CD14-positive monocyte (primary cell): Measurements from ENCODE around the gene PPP4R3A. TPM values are rescaled to one million over a fixed set of nuclear protein-coding genes. Genes with fewer than 3 reads are reported as not detected.

ENCODE experiments used
- DNase-seq, 3 donors: peaks; one replicate each; pipeline ENCODE4 v3.0.0-alpha.2; 2011 to 2022
- H2AFZ ChIP-seq: 2 replicates; pipeline ENCODE4 v1.6.0; 2012; ENCODE audit warnings: mild to moderate bottlenecking, low read depth, low read length, inconsistent platforms; ENCODE audit not compliant: insufficient read depth, poor library complexity, severe bottlenecking
- H3K27ac ChIP-seq, 2 donors: 1 replicate in 1 of 2; 2 replicates in 1 of 2; pipeline ENCODE4 v1.5.1; 2012 to 2013; ENCODE audit warnings: low read length in 2 of 2, control low read depth in 1 of 2, inconsistent platforms in 1 of 2, low read depth in 1 of 2, mild to moderate bottlenecking in 1 of 2
- H3K27me3 ChIP-seq, 2 donors: one replicate each; pipeline versions ENCODE4 v1.6.0 to v1.6.1; 2011 to 2013; ENCODE audit warnings: low read length in 2 of 2; ENCODE audit not compliant: control insufficient read depth in 2 of 2, insufficient read depth in 2 of 2
- H3K36me3 ChIP-seq, 2 donors: replicated peaks in 1 of 2; 1 replicate in 1 of 2; 2 replicates in 1 of 2; pipeline versions ENCODE4 v1.5.1 to v1.6.1; 2012 to 2013; ENCODE audit warnings: low read length in 2 of 2, control low read depth in 1 of 2, inconsistent platforms in 1 of 2, mild to moderate bottlenecking in 1 of 2; ENCODE audit not compliant: insufficient read depth in 2 of 2, control insufficient read depth in 1 of 2
- H3K4me1 ChIP-seq, 2 donors: 1 replicate in 1 of 2; 2 replicates in 1 of 2; pipeline versions ENCODE4 v1.5.1 to v1.6.1; 2012 to 2013; ENCODE audit warnings: low read length in 2 of 2, control low read depth in 1 of 2, inconsistent platforms in 1 of 2, mild to moderate bottlenecking in 1 of 2, moderate library complexity in 1 of 2; ENCODE audit not compliant: insufficient read depth in 2 of 2, control insufficient read depth in 1 of 2
- H3K4me2 ChIP-seq: replicated peaks from 2 replicates; pipeline ENCODE3; 2012; ENCODE audit warnings: low read length, moderate library complexity, mild to moderate bottlenecking; ENCODE audit not compliant: poor library complexity, severe bottlenecking; ENCODE audit errors: extremely low read depth
- H3K4me3 ChIP-seq, 3 experiments: fragments of 200-600 bp in 1 of 3; sonication (generic) in 1 of 3; replicated peaks in 1 of 3; 1 replicate in 2 of 3; 2 replicates in 1 of 3; pipeline ENCODE4 v1.5.1; 2011 to 2013; ENCODE audit warnings: low read length in 3 of 3, mild to moderate bottlenecking in 3 of 3, control low read depth in 2 of 3, low read depth in 2 of 3, inconsistent platforms in 1 of 3, moderate library complexity in 1 of 3
- H3K79me2 ChIP-seq: 2 replicates; pipeline ENCODE4 v1.6.0; 2012; ENCODE audit warnings: mild to moderate bottlenecking, control low read depth, inconsistent platforms, low read length, moderate library complexity; ENCODE audit not compliant: insufficient read depth
- H3K9ac ChIP-seq: 2 replicates; pipeline ENCODE4 v1.6.0; 2017; ENCODE audit warnings: low read length, mild to moderate bottlenecking; ENCODE audit not compliant: insufficient read depth, poor library complexity, severe bottlenecking
- H3K9me3 ChIP-seq, 2 donors: replicated peaks in 1 of 2; 1 replicate in 1 of 2; 2 replicates in 1 of 2; pipeline versions ENCODE4 v1.5.1 to v1.6.1; 2012 to 2013; ENCODE audit warnings: low read length in 2 of 2, control low read depth in 1 of 2; ENCODE audit not compliant: control insufficient read depth in 1 of 2, insufficient read depth in 1 of 2
- H4K20me1 ChIP-seq: 2 replicates; pipeline ENCODE4 v1.6.0; 2012; ENCODE audit warnings: mild to moderate bottlenecking, low read length, control low read depth, moderate library complexity; ENCODE audit not compliant: insufficient read depth
- H3K27ac Mint-ChIP-seq, 7 donors: one replicate each; pipeline ENCODE4 v1.8.0; 2020; ENCODE audit warnings: mild to moderate bottlenecking in 7 of 7, mixed read lengths in 7 of 7, moderate library complexity in 6 of 7, inconsistent platforms in 2 of 7
- H3K27me3 Mint-ChIP-seq, 3 donors: one replicate each; pipeline ENCODE4 v1.8.0; 2021 to 2022; ENCODE audit warnings: low read depth in 3 of 3, mild to moderate bottlenecking in 3 of 3, mixed read lengths in 3 of 3, moderate library complexity in 3 of 3, inconsistent platforms in 1 of 3
- H3K36me3 Mint-ChIP-seq, 2 donors: one replicate each; pipeline ENCODE4 v1.8.0; 2020; ENCODE audit warnings: mixed read lengths in 2 of 2, inconsistent platforms in 1 of 2, mild to moderate bottlenecking in 1 of 2
- H3K4me1 Mint-ChIP-seq: one replicate; pipeline ENCODE4 v1.8.0; 2020; ENCODE audit warnings: mild to moderate bottlenecking, mixed read lengths
- H3K4me3 Mint-ChIP-seq, 2 donors: one replicate each; pipeline ENCODE4 v1.8.0; 2020; ENCODE audit warnings: mild to moderate bottlenecking in 2 of 2, mixed read lengths in 2 of 2, moderate library complexity in 1 of 2
- H3K9me3 Mint-ChIP-seq, 7 donors: one replicate each; pipeline ENCODE4 v1.8.0; 2020 to 2022; ENCODE audit warnings: mixed read lengths in 7 of 7, mild to moderate bottlenecking in 6 of 7, moderate library complexity in 6 of 7, inconsistent platforms in 2 of 7
- CTCF ChIP-seq: fragments of 200-600 bp; IDR thresholded peaks from one replicate; pipeline ENCODE4 v1.8.0; 2022; ENCODE audit warnings: antibody characterized with exemption, mild to moderate bottlenecking
- WGBS: methylation state at CpG from one replicate; pipeline ENCODE4 v1.1.5; 2013; ENCODE audit warnings: missing lambda C conversion rate; ENCODE audit not compliant: insufficient coverage; 5-methylcytosine and 5-hydroxymethylcytosine counted together
- intact Hi-C, 2 donors: fragments of 100-400 bp; cut with micrococcal nuclease; formaldehyde crosslinking; loops; one replicate each; pipeline versions ENCODE4 v1.15.0 to v1.15.1; 2023
- polyA plus RNA-seq, 3 donors: library from polyadenylated mRNA; depleted of rRNA in 1 of 3; unstranded in 2 of 3; stranded (reverse) in 1 of 3; fragments of 300-500 nt in 2 of 3; fragments of >200 nt in 1 of 3; fragmentation: Illumina TruSeq in 2 of 3; gene quantifications; 1 replicate in 2 of 3; 2 replicates in 1 of 3; pipeline ENCODE4 v1.2.3, GENCODE V29; 2012 to 2021

Gene PPP4R3A
- polyA plus RNA-seq, 3 donors: 31.4 to 71.0 (median 41.2) TPM

GRCh38 chr14:91417120-91417982, 92.8 kb downstream of the PPP4R3A start, which contains the start of gene CCDC88C:
Gene CCDC88C (minus strand): TSS chr14:91417820. CDS start chr14:91417690, 130 bp downstream.
- H3K9me3 Mint-ChIP-seq: peaks cover 0 to 2% (median 0%) of the 10 kb centered on the region in 7 donors
- Histone ChIP-seq H3K36me3 (peaks cover 8 to 21% of the 10 kb centered on the region in 2 donors), H3K27ac (peak within 1 kb of the TSS; percentile 44 to 90), H3K27me3 (no peaks in the 10 kb centered on the region), H3K4me2 (peak within 1 kb of the TSS; percentile 98), H3K4me1 (peaks cover 64 to 75% of the 10 kb centered on the region in 2 donors), H4K20me1 (peaks cover 46% of the 10 kb centered on the region), H3K9me3 (no peaks in the 10 kb centered on the region), H3K9ac (peak within 1 kb of the TSS; percentile 81), H2AFZ (peak within 1 kb of the TSS; percentile 87), H3K4me3 (peak within 1 kb of the TSS; percentile 64 to 99 (median 72)), H3K79me2 (peaks cover 58% of the 10 kb centered on the region)
- peak; percentile 47 to 66 (median 61) for DNase-seq
- peak within 1 kb of the TSS; percentile 83 to 96 (median 90) for H3K27ac Mint-ChIP-seq
- under 1% methylated on average over 97 of the region's 103 CpGs for WGBS
- intact Hi-C loops: loop anchor here (1.0 to 10.0 kb wide), 3 partner anchors 53 to 173 kb away; partner anchors contain the start of gene GPR68 (in 1 of the 2)
- peak within 1 kb of the TSS; percentile 98 to 99 for H3K4me3 Mint-ChIP-seq
- peaks cover 28 to 30% of the 10 kb centered on the region in 2 donors for H3K36me3 Mint-ChIP-seq
- peaks cover 71% of the 10 kb centered on the region for H3K4me1 Mint-ChIP-seq
- peaks cover 0 to 3% (median 0%) of the 10 kb centered on the region in 3 donors for H3K27me3 Mint-ChIP-seq
- TF ChIP-seq CTCF: no peak

GRCh38 chr14:91416744-91417119, 93.4 kb downstream of the PPP4R3A start:
- H3K27me3 Mint-ChIP-seq: peaks cover 0 to 3% (median 0%) of the 10 kb centered on the region in 3 donors
- H3K9me3 ChIP-seq: no peaks in the 10 kb centered on the region
- H3K27ac ChIP-seq: peak overlapping the region; percentile 44 to 90
- peaks cover 0 to 2% (median 0%) of the 10 kb centered on the region in 7 donors for H3K9me3 Mint-ChIP-seq
- WGBS: 0% methylated on average over 18 of the region's 19 CpGs
- intact Hi-C loops: loop anchor here (1.0 to 10.0 kb wide), 3 partner anchors 52 to 172 kb away; partner anchors contain the start of gene GPR68 (in 1 of the 2)
- H3K4me3 ChIP-seq: peak overlapping the region; percentile 64 to 99 (median 72)
- peaks cover 64% of the 10 kb centered on the region for H3K79me2 ChIP-seq
- peaks cover 52% of the 10 kb centered on the region for H4K20me1 ChIP-seq
- H3K4me1 Mint-ChIP-seq: peaks cover 74% of the 10 kb centered on the region
- peak overlapping the region; percentile 81 for H3K9ac ChIP-seq
- H3K36me3 ChIP-seq: peaks cover 8 to 21% of the 10 kb centered on the region in 2 donors
- H3K27ac Mint-ChIP-seq: peak overlapping the region; percentile 83 to 96 (median 90)
- DNase-seq: peak in 1 of 3 donors; percentile 12
- peak overlapping the region; percentile 74 for H2AFZ ChIP-seq
- H3K4me2 ChIP-seq: peak overlapping the region; percentile 98
- H3K27me3 ChIP-seq: no peaks in the 10 kb centered on the region
- TF ChIP-seq CTCF: no peak
- peak overlapping the region; percentile 98 to 99 for H3K4me3 Mint-ChIP-seq
- peaks cover 62 to 81% of the 10 kb centered on the region in 2 donors for H3K4me1 ChIP-seq
- H3K36me3 Mint-ChIP-seq: peaks cover 28 to 34% of the 10 kb centered on the region in 2 donors
